VCaP (cell line): ENCODE results near the gene LPCAT1.
"Not testable (repeated sequence)": the region's sequence is repeated elsewhere in the genome, so short reads cannot be mapped to it uniquely, and the experiment has no call there.

Source experiments
- H3K27ac ChIP-seq: fragments of 450-650 bp; 2 replicates; pipeline ENCODE4 v1.5.1; 2017
- CTCF ChIP-seq: fragments of 450-650 bp; conservative IDR thresholded peaks from 2 replicates; pipeline ENCODE4 v1.5.1; 2017; ENCODE audit warnings: mild to moderate bottlenecking, moderate library complexity

LPCAT1 gene

GRCh38 chr5:1540831-1541701 is 17.3 kb upstream of the LPCAT1 start:
- no peak overlapping the region for H3K27ac ChIP-seq
- TF ChIP-seq CTCF = no peak

GRCh38 chr5:1540166-1540565 is 16.4 kb upstream of the LPCAT1 start:
- H3K27ac ChIP-seq = no peak overlapping the region
- no peak for TF ChIP-seq CTCF

GRCh38 chr5:1539393-1540161 is 15.8 kb upstream of the LPCAT1 start:
- not testable (repeated sequence) for H3K27ac ChIP-seq

- no peak for TF ChIP-seq CTCF
- no peak overlapping the region for H3K27ac ChIP-seq
These were observed 15.1 kb upstream of the LPCAT1 start for GRCh38 chr5:1538741-1539392.

GRCh38 chr5:1538276-1538675 is 14.5 kb upstream of the LPCAT1 start:
- no peak overlapping the region for H3K27ac ChIP-seq
- no peak for TF ChIP-seq CTCF

GRCh38 chr5:1537603-1538154 is 13.9 kb upstream of the LPCAT1 start:
- H3K27ac ChIP-seq = no peak overlapping the region
- TF ChIP-seq CTCF = no peak

GRCh38 chr5:1536871-1537602 is 13.3 kb upstream of the LPCAT1 start:
- no peak for TF ChIP-seq CTCF

More at GRCh38 chr5:1536871-1537602, 13.3 kb upstream of the LPCAT1 start:
- H3K27ac ChIP-seq = no peak overlapping the region
